HCT116 (cell line): ENCODE data around the gene C9orf50.

ENCODE experiments used
- CTCF ChIP-seq, 3 experiments: fragments of 200-600 bp in 1 of 3; sonication (generic) in 1 of 3; IDR thresholded peaks in 2 of 3; conservative IDR thresholded peaks in 1 of 3; 2 replicates each; pipeline ENCODE4 v1.5.1; 2012 to 2017; ENCODE audit warnings: low read depth in 2 of 3, low read length in 2 of 3, antibody characterized with exemption in 1 of 3, borderline replicate concordance in 1 of 3, control low read depth in 1 of 3, mild to moderate bottlenecking in 1 of 3, mixed read lengths in 1 of 3, mixed run types in 1 of 3, moderate library complexity in 1 of 3; ENCODE audit not compliant: insufficient read depth in 1 of 3
- EZH2 ChIP-seq: fragments of 200-600 bp; sonication (generic); IDR thresholded peaks from 2 replicates; pipeline ENCODE4 v1.6.1; 2017; ENCODE audit warnings: antibody characterized with exemption, mixed run types
- EZH2phosphoT487 ChIP-seq: fragments of 200-600 bp; IDR thresholded peaks from 2 replicates; pipeline ENCODE4 v1.6.1; 2018; ENCODE audit warnings: antibody characterized with exemption, borderline replicate concordance
- JUND ChIP-seq: IDR thresholded peaks from 2 replicates; pipeline ENCODE4 v1.6.1; 2012
- MAX ChIP-seq: IDR thresholded peaks from 2 replicates; pipeline ENCODE4 v1.6.1; 2012
- POLR2A ChIP-seq: IDR thresholded peaks from 2 replicates; pipeline ENCODE4 v1.7.0; 2011; ENCODE audit warnings: borderline replicate concordance; ENCODE audit not compliant: insufficient read depth, insufficient read length; ENCODE audit errors: extremely low read depth
- POLR2AphosphoS5 ChIP-seq: IDR thresholded peaks from 2 replicates; pipeline ENCODE4 v1.6.1; 2011; ENCODE audit warnings: mild to moderate bottlenecking, low read depth, low read length, moderate library complexity
- RAD21 ChIP-seq: IDR thresholded peaks from 2 replicates; pipeline ENCODE4 v1.6.1; 2012; ENCODE audit warnings: low read depth, mild to moderate bottlenecking
- REST ChIP-seq: IDR thresholded peaks from 2 replicates; pipeline ENCODE4 v1.6.1; 2012; ENCODE audit warnings: low read depth
- SP1 ChIP-seq: IDR thresholded peaks from 2 replicates; pipeline ENCODE4 v1.6.1; 2012; ENCODE audit warnings: low read depth
- YY1 ChIP-seq: IDR thresholded peaks from 2 replicates; pipeline ENCODE4 v1.6.1; 2011; ENCODE audit warnings: low read length, low read depth, moderate library complexity, mild to moderate bottlenecking; ENCODE audit not compliant: insufficient replicate concordance; ENCODE audit errors: extremely low read depth
- ZBTB33 ChIP-seq: IDR thresholded peaks from 2 replicates; pipeline ENCODE4 v1.6.1; 2011; ENCODE audit warnings: mild to moderate bottlenecking, low read length, moderate library complexity; ENCODE audit not compliant: insufficient replicate concordance; ENCODE audit errors: extremely low read depth
- ZNF274 ChIP-seq: fragments of 200-500 bp; sonication (Bioruptor generic); IDR thresholded peaks from 2 replicates; pipeline ENCODE4 v1.6.1; 2014; ENCODE audit warnings: mild to moderate bottlenecking, low read depth, low read length, inconsistent platforms

- TF ChIP-seq CTCF (IDR thresholded peaks at IDR 0.05 in 2 of 3, conservative IDR thresholded peaks at IDR 0.05 in 1 of 3; ENCODE audit: borderline replicate concordance in 1 of 3, insufficient read depth in 1 of 3, low read depth in 2 of 3, low read length in 2 of 3) (no peak), REST (no peak), EZH2phosphoT487 (no peak), POLR2A (no peak), JUND (no peak), SP1 (no peak), POLR2AphosphoS5 (no peak), YY1 (no peak), EZH2 (no peak), RAD21 (no peak), ZNF274 (no peak), MAX (no peak), ZBTB33 (no peak)
Measured at GRCh38 chr9:129579294-129579693, 41.6 kb downstream of the C9orf50 start.
